Activated naive CD4-positive, alpha-beta T cell treated with anti-CD3 and anti-CD28 coated beads, Interleukin-2, amount 10 ng/mL, durations not matched to agents 7 days and 5 days (primary cell): Measurements from ENCODE around the gene SEMA4A.

ENCODE experiments used
- CTCF ChIA-PET: fragments of 350-600 bp; sonication (Branson Sonifier 250); formaldehyde crosslinking; loops from one replicate; lab custom pipeline; 2021; ENCODE audit warnings: antibody characterized with exemption; lab: Charles Lee
- DNase-seq: peaks from one replicate; pipeline ENCODE4 v3.0.0-alpha.2; 2020
- H3K27ac Mint-ChIP-seq: one replicate; pipeline ENCODE4 v1.8.0; 2021; ENCODE audit warnings: mild to moderate bottlenecking, moderate library complexity, mixed read lengths
- H3K27me3 Mint-ChIP-seq: one replicate; pipeline ENCODE4 v1.8.0; 2021; ENCODE audit warnings: mild to moderate bottlenecking, mixed read lengths
- H3K36me3 Mint-ChIP-seq: one replicate; pipeline ENCODE4 v1.8.0; 2021; ENCODE audit warnings: mixed read lengths
- H3K4me1 Mint-ChIP-seq: one replicate; pipeline ENCODE4 v1.8.0; 2021; ENCODE audit warnings: mixed read lengths
- H3K4me3 Mint-ChIP-seq: one replicate; pipeline ENCODE4 v1.8.0; 2021; ENCODE audit warnings: mild to moderate bottlenecking, moderate library complexity, mixed read lengths
- H3K9me3 Mint-ChIP-seq: one replicate; pipeline ENCODE4 v1.8.0; 2021; ENCODE audit warnings: mixed read lengths

The SEMA4A gene

GRCh38 chr1:156150333-156151011, 2.9 kb upstream of the SEMA4A start:
- DNase-seq: no peak
- Mint-ChIP-seq H3K9me3 (no peaks in the 10 kb centered on the region), H3K36me3 (no peaks in the 10 kb centered on the region), H3K27ac (no peak overlapping the region), H3K27me3 (no peaks in the 10 kb centered on the region), H3K4me3 (no peak overlapping the region), H3K4me1 (peaks cover 47% of the 10 kb centered on the region)
- CTCF ChIA-PET: interaction anchor here (0.6 to 18.2 kb wide), 4 partner anchors 8 to 76 kb away, joined by 3 to 315 read pairs (median 4); no protein-coding TSS in a partner anchor

- Mint-ChIP-seq H3K4me3 (no peak overlapping the region), H3K9me3 (no peaks in the 10 kb centered on the region), H3K4me1 (peaks cover 51% of the 10 kb centered on the region), H3K36me3 (no peaks in the 10 kb centered on the region), H3K27ac (no peak overlapping the region), H3K27me3 (no peaks in the 10 kb centered on the region)
- DNase-seq: no peak
- CTCF ChIA-PET: interaction anchor here (1.2 to 18.2 kb wide), 2 partner anchors 9 to 75 kb away, joined by 3 to 315 read pairs; no protein-coding TSS in a partner anchor
These were observed 2.2 kb upstream of the SEMA4A start for GRCh38 chr1:156151093-156151688.

- DNase-seq: no peak
- H3K4me3 Mint-ChIP-seq: no peak overlapping the region
- H3K4me1 Mint-ChIP-seq: peaks cover 53% of the 10 kb centered on the region
- H3K27me3 Mint-ChIP-seq: no peaks in the 10 kb centered on the region
- no peaks in the 10 kb centered on the region for H3K9me3 Mint-ChIP-seq
- no peaks in the 10 kb centered on the region for H3K36me3 Mint-ChIP-seq
- H3K27ac Mint-ChIP-seq: no peak overlapping the region
- CTCF ChIA-PET: interaction anchor here (1.1 to 18.2 kb wide), 2 partner anchors 46 to 74 kb away, joined by 3 to 315 read pairs; no protein-coding TSS in a partner anchor
These were observed 757 bp upstream of the SEMA4A start for GRCh38 chr1:156152628-156153027.

GRCh38 chr1:156154317-156154749, 948 bp downstream of the SEMA4A start:
- no peak overlapping the region for H3K27ac Mint-ChIP-seq
- CTCF ChIA-PET: interaction anchor here (2.1 to 18.2 kb wide), 2 partner anchors 42 to 72 kb away, joined by 6 to 315 read pairs; no protein-coding TSS in a partner anchor
- H3K27me3 Mint-ChIP-seq: no peaks in the 10 kb centered on the region
- H3K9me3 Mint-ChIP-seq: no peaks in the 10 kb centered on the region
- peaks cover 49% of the 10 kb centered on the region for H3K4me1 Mint-ChIP-seq
- peak overlapping the region; percentile 17 for H3K4me3 Mint-ChIP-seq
- no peaks in the 10 kb centered on the region for H3K36me3 Mint-ChIP-seq
- DNase-seq: peak; percentile 38

GRCh38 chr1:156155756-156156510, 2.5 kb downstream of the SEMA4A start:
- no peak for DNase-seq
- H3K36me3 Mint-ChIP-seq: no peaks in the 10 kb centered on the region
- CTCF ChIA-PET: interaction anchor here (0.8 to 18.2 kb wide), 3 partner anchors 63 to 164 kb away, joined by 3 to 315 read pairs (median 3); no protein-coding TSS in a partner anchor
- H3K27ac Mint-ChIP-seq: no peak overlapping the region
- no peak overlapping the region for H3K4me3 Mint-ChIP-seq
- peaks cover 63% of the 10 kb centered on the region for H3K4me1 Mint-ChIP-seq
- no peaks in the 10 kb centered on the region for H3K9me3 Mint-ChIP-seq
- H3K27me3 Mint-ChIP-seq: peaks cover 4% of the 10 kb centered on the region

GRCh38 chr1:156157506-156157905, 4.1 kb downstream of the SEMA4A start:
- Mint-ChIP-seq H3K27me3 (peaks cover 4% of the 10 kb centered on the region), H3K4me1 (peaks cover 65% of the 10 kb centered on the region), H3K27ac (peak overlapping the region; percentile 66), H3K4me3 (no peak overlapping the region), H3K36me3 (no peaks in the 10 kb centered on the region), H3K9me3 (no peaks in the 10 kb centered on the region)
- DNase-seq: no peak
- CTCF ChIA-PET: interaction anchor here (1.8 to 18.2 kb wide), 2 partner anchors 43 to 69 kb away, joined by 4 to 315 read pairs; partner anchors contain the start of gene LMNA

- CTCF ChIA-PET: interaction anchor here (0.7 to 18.2 kb wide), 3 partner anchors 8 to 68 kb away, joined by 3 to 315 read pairs (median 4); partner anchors contain the start of gene LMNA
- H3K36me3 Mint-ChIP-seq: no peaks in the 10 kb centered on the region
- peaks cover 4% of the 10 kb centered on the region for H3K27me3 Mint-ChIP-seq
- H3K4me3 Mint-ChIP-seq: no peak overlapping the region
- peak overlapping the region; percentile 66 for H3K27ac Mint-ChIP-seq
- no peaks in the 10 kb centered on the region for H3K9me3 Mint-ChIP-seq
- H3K4me1 Mint-ChIP-seq: peaks cover 62% of the 10 kb centered on the region
- no peak for DNase-seq
These were observed 4.6 kb downstream of the SEMA4A start for GRCh38 chr1:156157966-156158365.

- Mint-ChIP-seq H3K27me3 (peaks cover 4% of the 10 kb centered on the region), H3K36me3 (no peaks in the 10 kb centered on the region), H3K9me3 (no peaks in the 10 kb centered on the region), H3K4me3 (peak overlapping the region; percentile 61), H3K4me1 (peaks cover 51% of the 10 kb centered on the region), H3K27ac (no peak overlapping the region)
- CTCF ChIA-PET: interaction anchor here (1.6 to 2.6 kb wide), 3 partner anchors 15 to 65 kb away, joined by 4 to 14 read pairs (median 8); no protein-coding TSS in a partner anchor
- DNase-seq: no peak
These were observed 6.8 kb downstream of the SEMA4A start for GRCh38 chr1:156160000-156160742.

- Mint-ChIP-seq H3K36me3 (no peaks in the 10 kb centered on the region), H3K27me3 (peaks cover 4% of the 10 kb centered on the region), H3K27ac (no peak overlapping the region), H3K4me1 (peaks cover 47% of the 10 kb centered on the region), H3K4me3 (peak overlapping the region; percentile 61), H3K9me3 (no peaks in the 10 kb centered on the region)
- CTCF ChIA-PET: interaction anchor here (2.5 to 2.6 kb wide), 2 partner anchors 15 to 65 kb away, joined by 8 to 14 read pairs; no protein-coding TSS in a partner anchor
- peak; percentile 74 for DNase-seq
These were observed 7.4 kb downstream of the SEMA4A start for GRCh38 chr1:156160743-156161171.

- no peak overlapping the region for H3K27ac Mint-ChIP-seq
- CTCF ChIA-PET: interaction anchor here (1.8 kb wide), 1 partner anchor 11 kb away, joined by 4 read pairs; no protein-coding TSS in a partner anchor
These were observed 9.1 kb downstream of the SEMA4A start for GRCh38 chr1:156162430-156163037.

GRCh38 chr1:156163712-156164111, 10.3 kb downstream of the SEMA4A start:
- Mint-ChIP-seq H3K4me3 (no peak overlapping the region), H3K4me1 (peaks cover 30% of the 10 kb centered on the region)
- CTCF ChIA-PET: interaction anchor here (1.8 kb wide), 1 partner anchor 10 kb away, joined by 4 read pairs; no protein-coding TSS in a partner anchor

More at GRCh38 chr1:156162430-156163037, 9.1 kb downstream of the SEMA4A start:
- Mint-ChIP-seq H3K36me3 (peaks cover 1% of the 10 kb centered on the region), H3K4me1 (peaks cover 33% of the 10 kb centered on the region), H3K9me3 (no peaks in the 10 kb centered on the region), H3K27me3 (peaks cover 11% of the 10 kb centered on the region), H3K4me3 (no peak overlapping the region)
- no peak for DNase-seq

GRCh38 chr1:156164125-156164831, 10.9 kb downstream of the SEMA4A start:
- Mint-ChIP-seq H3K27ac (no peak overlapping the region), H3K27me3 (peaks cover 15% of the 10 kb centered on the region), H3K4me3 (no peak overlapping the region), H3K36me3 (peaks cover 3% of the 10 kb centered on the region), H3K9me3 (no peaks in the 10 kb centered on the region), H3K4me1 (peaks cover 24% of the 10 kb centered on the region)
- CTCF ChIA-PET: interaction anchor here (0.6 to 1.8 kb wide), 2 partner anchors 9 to 14 kb away, joined by 4 read pairs; no protein-coding TSS in a partner anchor
- DNase-seq: no peak

More at GRCh38 chr1:156163712-156164111, 10.3 kb downstream of the SEMA4A start:
- Mint-ChIP-seq H3K27ac (no peak overlapping the region), H3K36me3 (peaks cover 3% of the 10 kb centered on the region), H3K27me3 (peaks cover 12% of the 10 kb centered on the region), H3K9me3 (no peaks in the 10 kb centered on the region)
- DNase-seq: no peak
